ENCODE results near the gene ISM2.

ISM2 gene

DNA sequence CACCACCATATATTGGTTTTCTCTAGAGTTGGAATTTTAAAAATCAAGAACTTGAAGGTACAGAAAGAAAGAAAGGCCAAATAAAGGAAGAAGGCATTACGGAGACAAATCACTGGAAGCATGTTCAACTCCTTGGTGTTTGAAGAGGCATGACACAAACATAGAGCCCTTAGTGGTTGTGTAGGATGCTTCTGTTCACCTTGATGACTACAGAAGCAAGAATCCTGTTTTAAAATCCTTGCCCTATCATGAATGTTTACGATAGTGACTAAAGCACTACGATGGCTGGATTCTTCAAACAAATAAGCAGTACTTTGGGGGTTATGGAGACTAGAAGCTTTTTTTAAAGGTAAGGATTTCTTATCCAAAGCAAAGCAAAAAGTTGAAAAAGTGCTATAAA is 10.3 kb upstream of the ISM2 start:
- no peaks in the 10 kb centered on the region for H3K27me3 ChIP-seq (replicated peaks; ENCODE audit: insufficient read depth, low read length)
- DNase-seq = no peak
- TF ChIP-seq EZH2 (optimal IDR thresholded peaks at IDR 0.05; ENCODE audit: low read depth, low read length) = no peak
- no peak for TF ChIP-seq EZH2phosphoT487 (IDR thresholded peaks at IDR 0.05; ENCODE audit: low read length)
- TF ChIP-seq, protein P1, sequence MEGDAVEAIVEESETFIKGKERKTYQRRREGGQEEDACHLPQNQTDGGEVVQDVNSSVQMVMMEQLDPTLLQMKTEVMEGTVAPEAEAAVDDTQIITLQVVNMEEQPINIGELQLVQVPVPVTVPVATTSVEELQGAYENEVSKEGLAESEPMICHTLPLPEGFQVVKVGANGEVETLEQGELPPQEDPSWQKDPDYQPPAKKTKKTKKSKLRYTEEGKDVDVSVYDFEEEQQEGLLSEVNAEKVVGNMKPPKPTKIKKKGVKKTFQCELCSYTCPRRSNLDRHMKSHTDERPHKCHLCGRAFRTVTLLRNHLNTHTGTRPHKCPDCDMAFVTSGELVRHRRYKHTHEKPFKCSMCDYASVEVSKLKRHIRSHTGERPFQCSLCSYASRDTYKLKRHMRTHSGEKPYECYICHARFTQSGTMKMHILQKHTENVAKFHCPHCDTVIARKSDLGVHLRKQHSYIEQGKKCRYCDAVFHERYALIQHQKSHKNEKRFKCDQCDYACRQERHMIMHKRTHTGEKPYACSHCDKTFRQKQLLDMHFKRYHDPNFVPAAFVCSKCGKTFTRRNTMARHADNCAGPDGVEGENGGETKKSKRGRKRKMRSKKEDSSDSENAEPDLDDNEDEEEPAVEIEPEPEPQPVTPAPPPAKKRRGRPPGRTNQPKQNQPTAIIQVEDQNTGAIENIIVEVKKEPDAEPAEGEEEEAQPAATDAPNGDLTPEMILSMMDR (IDR thresholded peaks at IDR 0.05; ENCODE audit: low read length) = no peak
- no peaks in the 10 kb centered on the region for H3K9me3 ChIP-seq (replicated peaks; ENCODE audit: insufficient read depth, low read length)
- H3K4me1 ChIP-seq (ENCODE audit: low read length) = no peaks in the 10 kb centered on the region
- no peaks in the 10 kb centered on the region for H3K79me2 ChIP-seq (ENCODE audit: low read length)
- H3K27ac ChIP-seq (ENCODE audit: low read length) = no peak overlapping the region
- H3K36me3 ChIP-seq (replicated peaks; ENCODE audit: insufficient read depth, low read length) = no peaks in the 10 kb centered on the region
- no peak overlapping the region for H3K4me3 ChIP-seq (ENCODE audit: low read length)
- H3K4me2 ChIP-seq (ENCODE audit: low read depth, low read length) = no peak overlapping the region
- H2AFZ ChIP-seq (ENCODE audit: low read length) = no peak overlapping the region
- no peak overlapping the region for H3K9ac ChIP-seq (ENCODE audit: low read length)
- no peaks in the 10 kb centered on the region for H4K20me1 ChIP-seq (ENCODE audit: insufficient read depth, low read length)
- no peaks in the 10 kb centered on the region for H3K9me2 ChIP-seq (replicated peaks; ENCODE audit: insufficient read depth, low read length)
- no peaks in the 10 kb centered on the region for H3F3A ChIP-seq (ENCODE audit: insufficient read depth, low read length)

DNA sequence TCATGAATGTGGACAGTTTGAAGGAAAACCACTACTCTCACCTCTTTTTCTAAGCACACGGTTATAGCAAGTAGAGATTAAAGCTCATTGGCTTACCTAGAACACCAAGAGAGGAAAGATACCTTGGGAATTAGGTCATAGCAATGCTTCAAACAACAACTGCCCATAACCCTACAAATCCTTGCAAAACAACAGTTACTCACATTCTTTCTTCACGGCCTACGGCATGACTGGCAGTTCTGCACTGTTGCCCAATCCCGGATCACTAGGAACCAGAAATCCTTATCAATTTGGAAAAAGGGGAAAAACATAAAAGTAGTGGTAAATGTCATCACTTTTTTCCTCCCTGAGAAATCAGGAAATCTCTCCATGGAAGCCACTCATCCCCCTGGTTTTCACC is 9.6 kb upstream of the ISM2 start:
- no peaks in the 10 kb centered on the region for H4K20me1 ChIP-seq (ENCODE audit: insufficient read depth, low read length)
- no peaks in the 10 kb centered on the region for H3F3A ChIP-seq (ENCODE audit: insufficient read depth, low read length)
- H3K36me3 ChIP-seq (replicated peaks; ENCODE audit: insufficient read depth, low read length) = no peaks in the 10 kb centered on the region
- no peak overlapping the region for H2AFZ ChIP-seq (ENCODE audit: low read length)
- no peak for TF ChIP-seq EZH2phosphoT487 (IDR thresholded peaks at IDR 0.05; ENCODE audit: low read length)
- no peak for TF ChIP-seq EZH2 (optimal IDR thresholded peaks at IDR 0.05; ENCODE audit: low read depth, low read length)
- TF ChIP-seq, protein P1 (IDR thresholded peaks at IDR 0.05; ENCODE audit: low read length) = no peak
- no peaks in the 10 kb centered on the region for H3K9me2 ChIP-seq (replicated peaks; ENCODE audit: insufficient read depth, low read length)
- no peak overlapping the region for H3K4me3 ChIP-seq (ENCODE audit: low read length)
- no peaks in the 10 kb centered on the region for H3K4me1 ChIP-seq (ENCODE audit: low read length)
- no peaks in the 10 kb centered on the region for H3K9me3 ChIP-seq (replicated peaks; ENCODE audit: insufficient read depth, low read length)
- H3K27ac ChIP-seq (ENCODE audit: low read length) = no peak overlapping the region
- H3K4me2 ChIP-seq (ENCODE audit: low read depth, low read length) = no peak overlapping the region
- H3K27me3 ChIP-seq (replicated peaks; ENCODE audit: insufficient read depth, low read length) = no peaks in the 10 kb centered on the region
- H3K79me2 ChIP-seq (ENCODE audit: low read length) = no peaks in the 10 kb centered on the region
- no peak for DNase-seq
- no peak overlapping the region for H3K9ac ChIP-seq (ENCODE audit: low read length)

DNA sequence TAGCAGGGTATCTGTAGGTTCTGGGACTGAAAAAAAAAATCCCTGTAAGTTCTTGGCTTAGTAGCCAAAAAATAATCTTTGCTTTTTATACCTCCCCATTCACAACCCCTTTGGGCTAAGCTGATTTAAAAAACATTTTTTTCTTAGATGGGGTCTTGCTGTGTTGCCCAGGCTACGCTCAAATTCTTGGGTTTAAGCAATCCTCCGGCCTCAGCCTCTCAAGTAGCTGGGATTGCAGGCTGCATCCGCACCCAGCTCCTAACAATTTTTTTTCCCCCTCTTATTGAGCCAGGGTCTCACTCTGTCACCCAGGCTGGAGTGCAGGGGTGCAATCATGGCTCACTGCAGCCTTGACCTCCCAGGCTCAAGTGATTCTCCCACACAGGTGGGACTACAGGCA is 9.1 kb upstream of the ISM2 start:
- Histone ChIP-seq H3K27me3 (replicated peaks; ENCODE audit: insufficient read depth, low read length) (no peaks in the 10 kb centered on the region), H3F3A (ENCODE audit: insufficient read depth, low read length) (no peaks in the 10 kb centered on the region), H3K4me1 (ENCODE audit: low read length) (no peaks in the 10 kb centered on the region), H3K4me2 (ENCODE audit: low read depth, low read length) (no peak overlapping the region), H3K4me3 (ENCODE audit: low read length) (no peak overlapping the region), H4K20me1 (ENCODE audit: insufficient read depth, low read length) (no peaks in the 10 kb centered on the region), H3K9ac (ENCODE audit: low read length) (no peak overlapping the region), H3K36me3 (replicated peaks; ENCODE audit: insufficient read depth, low read length) (no peaks in the 10 kb centered on the region), H3K9me2 (replicated peaks; ENCODE audit: insufficient read depth, low read length) (no peaks in the 10 kb centered on the region), H3K79me2 (ENCODE audit: low read length) (no peaks in the 10 kb centered on the region), H3K9me3 (replicated peaks; ENCODE audit: insufficient read depth, low read length) (no peaks in the 10 kb centered on the region), H2AFZ (ENCODE audit: low read length) (no peak overlapping the region), H3K27ac (ENCODE audit: low read length) (no peak overlapping the region)
- no peak for TF ChIP-seq EZH2phosphoT487 (IDR thresholded peaks at IDR 0.05; ENCODE audit: low read length)
- TF ChIP-seq, protein P1 (IDR thresholded peaks at IDR 0.05; ENCODE audit: low read length) = no peak
- TF ChIP-seq EZH2 (optimal IDR thresholded peaks at IDR 0.05; ENCODE audit: low read depth, low read length) = no peak
- DNase-seq = no peak

All from MM.1S (cell line).